GM04503 (cell line): ENCODE data around the gene ITPKB.
"Not testable (repeated sequence)": the region's sequence is repeated elsewhere in the genome, so short reads cannot be mapped to it uniquely, and the experiment has no call there.

Source experiments
- DNase-seq: peaks from one replicate; pipeline ENCODE4 v3.0.0-alpha.2; 2012; ENCODE audit warnings: low read depth

ITPKB gene

DNA sequence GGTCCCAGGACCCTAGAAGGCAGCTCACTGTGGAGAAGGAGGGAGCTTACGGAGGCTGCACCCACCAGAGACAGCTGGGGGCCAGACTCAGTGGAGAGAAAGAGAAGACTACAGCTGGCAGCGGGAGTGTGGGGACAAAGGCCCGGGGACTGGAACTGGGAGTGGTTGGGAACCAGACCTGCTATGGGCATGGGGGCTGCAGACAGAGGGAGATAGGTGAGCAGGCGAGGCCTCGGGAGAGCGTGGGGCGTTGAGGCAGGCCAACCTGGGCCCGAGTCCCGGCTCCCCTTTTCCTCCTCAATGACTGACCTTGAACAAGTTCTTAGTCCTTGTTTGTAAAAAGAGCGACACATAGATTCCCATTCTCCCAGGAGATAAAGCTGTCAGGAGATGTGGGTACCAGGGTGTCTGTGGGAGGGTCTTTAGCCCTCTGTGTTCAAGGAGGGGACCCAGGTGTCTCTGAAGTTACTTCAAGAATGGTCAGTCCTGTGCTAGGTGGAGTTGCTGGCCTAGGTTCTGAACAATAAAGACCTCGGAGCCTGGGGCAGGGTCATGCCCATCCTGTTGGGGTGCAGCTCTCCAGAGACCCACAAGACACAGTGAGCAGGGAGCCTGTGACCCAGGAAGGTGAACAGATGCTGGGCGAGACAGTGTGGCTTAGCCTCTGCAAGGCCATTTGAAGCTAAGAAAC, 87.9 kb downstream of the ITPKB start:
- DNase-seq: no peak

DNA sequence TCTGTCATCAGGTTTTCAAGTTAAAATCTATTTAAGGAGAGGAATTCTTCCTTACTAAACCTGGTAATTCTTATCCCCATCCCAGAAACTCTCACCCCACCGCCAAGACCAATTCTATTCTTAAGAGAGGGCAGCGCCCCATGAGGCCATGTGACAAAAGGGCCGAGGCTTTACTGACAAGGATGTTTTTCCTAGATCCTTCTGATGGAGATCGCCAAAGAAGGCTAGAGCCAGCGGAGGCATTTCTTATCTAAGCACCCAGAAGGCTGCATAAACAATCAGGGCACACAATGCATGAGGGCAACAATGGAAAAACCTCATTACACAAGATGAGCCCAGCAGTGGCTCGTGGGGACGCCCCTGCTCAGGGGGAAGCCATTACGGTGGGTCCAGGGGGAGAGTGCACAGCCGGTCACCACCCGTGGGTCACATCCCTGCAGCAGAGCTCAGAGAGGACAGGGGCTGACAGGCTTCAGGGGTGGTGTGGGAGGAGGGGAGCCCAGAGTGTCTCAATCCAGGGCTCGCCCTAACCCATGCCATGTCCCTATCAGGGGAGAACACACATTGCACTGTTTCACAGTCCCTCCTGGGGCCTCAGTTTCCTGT, 88.7 kb downstream of the ITPKB start:
- DNase-seq: no peak

GRCh38 chr1:226649780-226650179, 89.3 kb downstream of the ITPKB start:
- DNase-seq: no peak

- no peak for DNase-seq
Measured at GRCh38 chr1:226649244-226649643, 89.8 kb downstream of the ITPKB start.

- no peak for DNase-seq
Measured at GRCh38 chr1:226648421-226648820, 90.7 kb downstream of the ITPKB start.

GRCh38 chr1:226647719-226648118, 91.4 kb downstream of the ITPKB start:
- DNase-seq: no peak

DNA sequence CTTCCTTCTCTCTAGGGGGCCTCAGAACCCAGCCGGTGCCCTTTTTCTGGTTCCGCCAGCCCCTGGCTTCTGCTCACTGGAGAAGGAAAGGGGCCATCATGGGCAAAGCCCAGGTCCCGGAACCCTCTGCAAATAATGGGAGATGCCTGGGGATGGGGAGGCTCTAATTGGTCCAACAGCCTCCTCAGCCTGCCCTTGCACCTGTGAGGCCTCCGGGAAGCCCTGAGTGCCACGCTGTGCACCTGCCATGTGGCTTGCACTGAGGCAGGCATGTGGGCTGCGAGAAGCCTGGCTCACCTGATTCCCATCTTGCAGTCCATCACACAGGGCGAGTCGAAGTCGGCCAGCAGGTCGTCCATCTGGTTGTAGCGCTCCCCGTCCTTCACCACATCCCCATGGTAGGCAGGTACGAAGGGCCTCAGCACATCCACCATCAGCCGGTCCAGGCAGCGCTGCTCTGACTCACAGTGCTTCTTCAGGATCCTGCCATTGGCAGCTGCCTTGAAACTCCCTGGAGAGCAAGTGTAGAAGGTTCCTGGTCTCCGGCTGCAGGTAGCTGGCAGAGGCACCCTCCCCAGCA, 92.1 kb downstream of the ITPKB start:
- DNase-seq: no peak

DNA sequence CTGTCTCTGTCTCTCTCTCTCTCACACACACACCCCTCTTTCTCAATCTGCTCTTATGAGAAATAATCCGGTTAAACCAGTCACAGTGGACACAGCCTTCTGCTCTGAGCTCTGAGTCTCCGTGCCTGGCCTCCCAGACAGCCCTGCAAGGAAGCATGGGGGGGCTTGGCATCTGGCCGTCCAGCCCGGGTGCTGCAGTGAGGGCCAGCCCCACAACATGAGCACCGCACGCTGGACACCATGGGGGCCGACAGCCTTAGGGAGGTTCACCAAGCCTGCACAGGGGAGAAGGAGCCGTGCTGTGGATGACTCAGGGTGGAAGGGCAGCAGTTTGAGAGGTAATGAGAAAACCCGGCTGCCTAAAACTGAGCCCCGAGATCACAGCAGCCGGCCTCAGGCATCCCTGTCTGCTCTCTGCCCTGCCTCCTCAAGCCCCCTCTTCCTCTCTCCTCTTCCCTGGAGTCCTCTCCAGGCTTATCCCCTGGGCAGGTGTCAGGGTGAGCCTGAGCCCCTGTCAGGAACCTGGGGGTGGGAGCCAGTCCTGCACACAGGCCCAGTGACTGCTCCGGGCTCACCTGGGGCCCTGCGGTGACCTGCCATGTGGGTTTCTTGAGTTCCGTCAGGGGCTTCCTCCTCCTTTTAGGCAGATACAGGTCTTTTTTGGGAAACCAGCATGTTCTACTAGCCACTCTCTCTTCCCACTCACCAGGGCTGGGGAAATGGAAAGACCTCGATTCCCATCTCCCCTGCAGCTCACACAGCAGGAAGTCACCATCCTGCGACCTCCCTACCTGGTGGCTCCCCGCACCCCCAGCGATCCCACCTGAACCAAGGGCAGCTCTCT, 92.8 kb downstream of the ITPKB start:
- DNase-seq: no peak

- no peak for DNase-seq
Measured at GRCh38 chr1:226645279-226645976, 93.7 kb downstream of the ITPKB start.

- DNase-seq: no peak
Measured at GRCh38 chr1:226644541-226645176, 94.4 kb downstream of the ITPKB start.

DNA sequence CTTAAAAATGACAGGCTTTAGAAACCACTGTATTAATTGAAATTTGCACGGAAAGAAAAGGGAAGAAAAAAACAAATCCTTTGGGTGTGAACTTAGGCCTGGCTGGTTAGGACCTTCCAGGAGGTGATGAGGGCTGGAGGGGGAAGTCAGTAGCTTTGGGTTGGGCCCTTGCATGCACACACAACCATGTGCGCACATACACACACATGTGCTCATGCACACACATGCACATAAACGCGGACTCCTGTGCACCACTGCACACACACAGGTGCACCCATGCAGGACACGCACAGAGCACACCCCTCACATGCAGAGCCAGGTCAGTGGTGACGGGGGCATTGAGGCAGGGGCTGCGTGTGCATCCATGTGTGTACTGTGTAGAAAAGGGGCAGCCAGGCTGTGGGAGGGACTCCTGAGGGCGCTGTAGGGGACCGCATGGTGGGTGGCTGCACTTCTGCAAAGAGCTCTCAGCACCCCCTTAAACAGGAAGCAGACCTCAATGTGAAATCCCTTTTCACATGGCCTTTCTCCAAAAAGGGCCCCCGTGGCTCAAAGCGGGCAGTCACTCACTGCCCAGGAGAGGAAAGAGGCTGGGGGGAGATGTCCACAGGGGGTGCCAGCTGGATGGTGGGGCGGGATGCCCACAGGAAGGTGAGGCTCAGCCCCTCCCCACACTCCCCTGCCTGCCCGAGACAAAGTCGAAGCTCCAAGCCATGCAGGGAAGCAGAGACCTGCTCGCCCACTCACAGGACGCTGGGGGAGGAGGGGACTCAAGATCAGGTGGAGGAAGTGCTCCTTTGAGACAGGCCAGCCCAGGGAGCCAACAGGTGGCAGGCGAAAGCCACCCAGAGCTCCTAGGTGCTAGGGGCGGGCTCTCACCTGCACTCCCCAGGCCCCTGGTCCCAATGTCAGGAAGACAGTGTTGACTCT, 95.2 kb downstream of the ITPKB start:
- DNase-seq: no peak

GRCh38 chr1:226643177-226643576, 95.9 kb downstream of the ITPKB start:
- DNase-seq: no peak

- no peak for DNase-seq
Measured at GRCh38 chr1:226642421-226642820, 96.7 kb downstream of the ITPKB start.

- no peak for DNase-seq
Measured at GRCh38 chr1:226641671-226642231, 97.3 kb downstream of the ITPKB start.

DNA sequence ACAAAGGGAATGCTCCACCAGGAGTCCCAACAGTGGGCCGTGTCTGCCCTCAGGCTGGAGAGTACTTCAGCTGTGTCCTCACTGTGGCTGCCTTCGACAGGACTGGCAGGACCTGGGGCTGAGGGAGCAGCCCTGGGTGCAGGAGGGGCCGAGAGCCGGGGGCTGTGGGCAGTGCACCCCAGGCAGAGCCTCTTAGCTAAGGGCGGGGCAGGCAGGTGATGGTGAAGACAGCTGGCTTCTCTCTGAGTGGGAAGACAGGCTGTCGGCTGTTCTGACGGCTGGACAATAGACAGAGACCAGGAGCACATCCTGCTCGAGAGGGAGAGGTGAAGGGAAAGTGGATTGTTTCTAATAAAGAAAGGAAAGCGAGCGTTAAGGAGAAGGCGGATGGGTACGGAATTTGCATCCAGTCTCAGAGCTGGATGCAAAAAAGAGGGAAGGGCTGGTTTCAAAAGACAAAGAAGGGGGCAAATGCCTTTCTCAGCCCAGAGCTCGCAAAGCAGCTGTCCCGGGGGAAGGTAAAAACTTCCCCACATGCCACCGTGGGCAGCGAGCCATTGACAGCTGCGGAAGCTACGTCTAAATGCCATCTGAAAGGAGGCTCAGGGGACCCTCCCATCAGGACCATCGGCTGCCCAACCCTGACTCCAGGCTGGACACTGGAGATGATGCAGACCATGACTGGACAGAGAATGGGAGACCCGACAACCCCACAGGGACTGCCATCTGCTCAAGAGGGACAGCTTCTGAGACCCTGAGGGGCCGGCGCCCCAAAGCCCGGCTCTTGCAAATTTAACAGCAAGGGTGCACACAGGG, 98.6 kb downstream of the ITPKB start:
- DNase-seq: no peak

- DNase-seq: no peak
Measured at GRCh38 chr1:226639631-226640061, 99.4 kb downstream of the ITPKB start.

GRCh38 chr1:226639206-226639605, 99.9 kb downstream of the ITPKB start:
- DNase-seq: not testable (repeated sequence)

DNA sequence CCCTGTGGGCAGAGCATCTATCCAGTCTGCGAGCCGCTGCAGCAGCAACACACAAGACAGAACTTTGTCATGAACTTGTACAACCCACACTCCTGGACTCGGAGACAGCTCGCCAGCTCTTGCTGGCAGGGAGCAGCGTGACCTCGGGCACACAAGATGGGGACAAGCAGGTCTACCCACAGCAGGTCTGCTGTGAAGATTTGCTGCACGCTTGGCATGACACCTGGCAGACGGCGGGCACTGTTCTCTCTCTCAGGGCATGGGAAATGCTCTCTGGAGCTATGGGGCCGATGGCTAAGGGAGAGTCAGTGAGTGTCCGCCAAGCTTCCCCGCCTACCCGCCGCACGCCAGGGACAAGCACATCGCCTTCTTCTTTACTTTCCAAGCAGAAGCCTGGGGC, 100.5 kb downstream of the ITPKB start:
- no peak for DNase-seq

DNA sequence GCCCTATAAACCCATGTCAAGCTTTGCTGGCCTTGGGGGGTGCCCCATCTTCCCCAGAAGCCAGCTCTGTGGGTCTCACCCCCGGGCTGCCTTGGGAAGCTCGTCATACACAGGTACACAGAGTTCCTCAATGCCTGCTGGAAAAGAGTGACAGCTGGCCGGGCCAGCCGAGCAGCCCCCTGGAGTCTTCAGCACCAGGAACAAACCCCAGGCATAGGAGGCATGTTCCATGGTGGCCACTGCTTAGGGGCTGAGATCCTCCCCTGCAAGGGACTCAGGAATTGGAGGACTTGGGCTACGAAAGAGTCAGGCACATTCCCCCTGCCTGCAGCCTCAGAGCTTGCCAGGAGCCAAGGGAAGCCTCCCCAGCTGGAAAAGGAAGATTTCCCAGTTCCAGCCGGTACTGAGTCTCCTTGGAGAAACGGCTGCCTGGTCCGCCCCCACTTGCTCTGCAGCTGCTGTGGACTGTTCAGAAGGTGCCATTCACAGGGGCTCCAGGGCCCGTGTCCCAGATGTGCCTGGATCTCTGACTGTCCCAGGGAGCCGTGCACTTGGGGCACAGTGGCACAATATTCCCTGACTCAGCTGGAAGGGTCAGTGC, 101.0 kb downstream of the ITPKB start:
- DNase-seq: no peak
